GM21528 (cell line): ENCODE data around the gene MYCN.

Experiments
- ATAC-seq: cut with Tn5 transposase; IDR thresholded peaks from one replicate; pipeline ENCODE4 v1.9.1; 2021; ENCODE audit warnings: mild to moderate bottlenecking, moderate library complexity; ENCODE audit not compliant: unreplicated experiment, low FRiP score

MYCN gene

DNA sequence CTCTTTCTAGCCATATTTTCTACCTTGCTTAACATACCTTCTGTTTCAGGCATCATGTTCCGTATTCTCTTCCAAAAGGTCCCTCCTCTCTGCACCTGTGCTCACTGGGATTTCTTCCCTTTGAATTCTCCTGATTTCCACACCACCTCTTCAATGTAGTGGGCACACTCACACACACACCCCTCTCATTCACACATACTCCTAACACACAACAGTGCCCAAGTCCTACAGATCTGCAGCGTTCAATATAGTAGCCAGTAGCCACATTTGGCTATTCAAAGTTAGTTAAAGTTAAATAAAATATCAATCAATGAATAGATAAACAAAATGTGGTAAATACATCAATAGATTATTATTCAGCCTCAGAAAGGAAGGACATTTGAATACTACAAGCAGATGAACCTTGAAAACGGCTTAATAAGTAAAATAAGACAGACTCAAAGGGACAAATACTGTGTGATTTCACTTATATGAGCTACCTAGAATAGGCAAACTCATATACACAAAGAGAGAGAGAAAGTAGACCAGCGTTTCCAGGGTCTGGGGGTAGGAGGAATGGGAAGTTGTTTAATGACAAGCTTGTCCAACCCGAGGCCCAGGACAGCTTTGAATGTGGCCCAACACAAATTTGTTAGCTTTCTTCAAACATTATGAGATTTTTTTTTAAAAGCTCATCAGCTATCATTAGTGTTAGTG is 34.4 kb downstream of the MYCN start:
- ATAC-seq, result no peak

DNA sequence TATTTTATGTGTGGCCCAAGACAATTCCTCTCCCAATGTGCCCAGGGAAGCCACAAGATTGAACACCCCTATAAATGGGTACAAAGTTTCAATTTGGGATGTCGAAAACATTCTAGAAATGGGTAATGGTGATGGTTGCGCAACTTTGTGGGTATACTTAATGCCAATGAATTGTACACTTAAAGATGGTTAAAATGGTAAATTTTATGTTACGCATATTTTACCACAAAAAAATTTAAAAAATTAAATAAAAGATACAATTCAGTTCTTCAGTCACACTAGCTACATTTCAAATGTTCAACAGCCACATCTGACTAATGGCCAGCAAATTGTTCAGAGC is 34.9 kb downstream of the MYCN start:
- ATAC-seq, result no peak

DNA sequence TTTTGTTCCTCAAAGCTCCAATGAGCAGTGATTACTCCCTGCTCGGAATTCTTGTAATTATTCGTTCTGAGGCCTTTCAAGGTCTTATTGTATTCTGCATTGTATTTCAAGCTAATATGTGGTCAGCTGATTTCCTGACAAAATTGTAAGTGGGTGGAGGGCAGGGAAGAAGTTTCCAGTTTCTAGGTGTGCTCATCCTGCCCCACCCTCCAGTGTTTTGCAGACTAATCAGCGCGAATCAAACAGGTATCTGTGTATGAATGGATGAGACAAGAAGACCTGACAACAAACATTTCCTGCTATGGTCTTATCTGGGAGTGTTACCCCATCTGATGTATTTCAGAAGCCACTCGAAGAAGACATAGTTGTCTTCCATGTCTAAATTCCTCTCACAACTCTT is 35.3 kb downstream of the MYCN start:
- no peak for ATAC-seq

DNA sequence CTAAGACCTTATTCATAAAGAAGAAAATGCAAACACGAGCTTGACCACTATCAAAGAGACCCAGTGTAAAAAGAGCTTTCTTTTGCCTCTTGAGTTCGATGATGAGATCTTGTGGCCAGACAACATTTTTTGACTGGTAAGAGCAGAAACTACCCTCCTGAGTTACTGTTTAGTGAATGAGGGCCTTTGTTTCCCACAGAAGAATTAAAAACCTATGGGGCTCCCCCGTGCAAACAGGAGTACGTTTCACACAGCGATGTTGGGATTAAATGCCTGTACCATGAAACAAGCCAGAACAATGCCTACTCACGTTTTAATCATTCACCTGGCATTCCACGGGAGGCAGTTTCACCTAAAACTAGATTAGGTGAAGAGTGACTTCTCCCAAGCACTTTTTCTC is 36.0 kb downstream of the MYCN start:
- ATAC-seq, result no peak

DNA sequence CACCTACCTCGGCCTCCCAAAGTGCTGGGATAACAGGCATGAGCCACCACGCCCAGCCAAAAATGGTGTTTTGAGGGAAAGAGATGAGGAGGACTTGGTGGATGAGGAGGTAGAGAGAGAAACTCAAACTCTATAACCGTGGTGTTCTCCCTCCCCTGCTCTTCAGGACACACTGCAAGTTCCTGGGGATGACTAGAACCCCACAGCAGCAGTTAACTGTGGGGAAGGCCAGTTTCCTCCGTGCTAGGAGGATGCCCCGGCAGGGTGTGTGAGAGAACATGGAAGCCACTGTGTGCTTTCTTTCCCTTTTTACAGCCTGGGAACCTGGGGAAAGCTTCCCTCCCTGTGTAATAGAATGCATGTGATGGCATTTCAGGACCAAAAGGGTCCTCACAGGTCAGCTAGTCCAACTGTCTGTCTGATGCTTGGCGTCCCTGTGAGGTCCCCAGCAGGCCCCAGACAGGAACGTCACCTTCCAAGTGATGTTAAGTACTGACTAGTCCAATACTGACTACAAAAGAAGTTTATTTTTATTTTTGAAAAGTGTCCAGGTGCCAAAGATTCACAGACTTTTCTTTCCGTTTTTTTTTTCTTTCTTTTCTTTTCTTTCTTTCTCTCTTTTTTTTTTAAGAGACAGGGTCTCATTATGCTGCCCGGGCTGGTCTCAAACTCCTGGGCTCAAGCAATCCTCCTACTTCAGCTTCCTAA is 38.9 kb downstream of the MYCN start:
- ATAC-seq, result no peak

DNA sequence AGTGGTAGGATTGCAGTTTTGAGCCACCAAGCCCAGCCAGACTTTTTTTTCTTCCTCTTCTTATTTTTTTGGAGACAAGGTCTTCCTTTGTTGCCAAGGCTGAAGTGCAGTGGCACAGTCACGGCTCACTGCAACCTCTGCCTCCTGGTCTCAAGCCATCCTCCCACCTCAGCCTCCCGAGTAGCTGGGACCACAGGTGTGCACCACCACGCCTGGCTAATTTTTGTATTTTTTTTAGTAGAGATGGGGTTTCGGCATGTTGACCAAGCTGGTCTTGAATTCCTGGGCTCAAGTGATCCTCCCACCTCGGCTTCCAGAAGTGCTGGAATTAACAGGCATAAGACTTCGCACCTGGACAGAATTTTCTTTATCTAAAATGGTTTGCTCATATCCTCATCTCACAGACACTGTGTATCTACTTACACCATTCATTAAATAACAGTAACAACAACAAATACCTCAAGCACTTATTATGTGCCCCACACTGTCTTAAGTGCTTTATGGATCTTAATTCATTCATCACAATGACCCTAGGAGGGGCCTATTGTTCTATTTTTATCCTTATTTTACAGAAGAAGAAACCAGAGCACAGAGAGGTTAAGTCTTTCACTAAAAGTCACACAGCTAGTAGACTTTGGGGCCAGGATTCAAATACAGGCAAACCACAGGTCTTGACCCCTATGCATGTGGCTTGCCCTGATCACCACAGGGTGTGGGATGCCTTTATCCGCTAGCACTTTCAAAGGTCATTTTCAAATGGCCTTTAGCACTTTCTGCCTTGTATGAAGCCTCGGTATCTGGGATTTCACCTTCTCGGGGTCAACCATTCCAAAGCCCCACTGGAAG is 39.6 kb downstream of the MYCN start:
- ATAC-seq, result no peak

DNA sequence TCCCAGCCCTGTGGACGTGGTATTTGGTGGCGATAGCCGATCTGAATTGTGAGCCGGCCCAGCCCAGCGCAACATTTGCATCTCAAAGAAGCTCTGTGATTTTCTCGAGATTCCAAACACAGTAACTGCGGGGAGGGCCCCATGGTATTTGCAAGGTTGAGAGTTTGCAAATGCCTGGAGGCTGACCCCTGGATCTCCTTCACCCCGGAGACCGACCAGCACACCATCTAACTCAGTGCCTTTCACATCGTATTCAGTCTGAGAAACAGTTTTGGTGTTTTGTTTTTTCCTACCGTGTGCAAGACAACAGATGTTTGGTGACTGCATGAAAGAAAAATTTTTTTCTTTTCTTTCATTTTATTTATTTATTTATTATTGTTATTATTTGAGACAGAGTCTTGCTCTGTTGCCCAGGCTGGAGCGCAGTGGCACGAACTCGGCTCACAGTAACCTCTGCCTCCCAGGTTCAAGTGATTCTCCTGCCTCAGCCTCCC is 40.3 kb downstream of the MYCN start:
- no peak for ATAC-seq

DNA sequence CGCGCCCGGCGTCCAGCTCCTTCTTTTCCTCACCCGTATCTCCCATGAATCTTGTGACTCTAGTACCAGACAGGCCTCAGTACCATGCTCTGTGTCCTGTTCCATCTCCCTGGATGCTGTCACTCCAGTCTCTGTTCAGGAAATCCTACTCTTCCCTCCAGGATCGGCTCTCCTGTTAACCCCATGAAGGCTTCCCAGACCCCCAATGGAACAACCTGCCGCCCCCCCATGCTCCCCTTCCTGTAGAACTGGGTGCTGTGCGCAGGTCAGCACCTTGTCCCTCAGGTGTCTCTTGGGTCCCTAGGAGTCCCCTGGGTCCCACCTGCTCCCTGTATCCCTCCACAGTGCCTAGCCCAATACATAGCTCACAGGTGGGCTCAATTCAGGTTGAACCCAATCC is 41.3 kb downstream of the MYCN start:
- no peak for ATAC-seq

DNA sequence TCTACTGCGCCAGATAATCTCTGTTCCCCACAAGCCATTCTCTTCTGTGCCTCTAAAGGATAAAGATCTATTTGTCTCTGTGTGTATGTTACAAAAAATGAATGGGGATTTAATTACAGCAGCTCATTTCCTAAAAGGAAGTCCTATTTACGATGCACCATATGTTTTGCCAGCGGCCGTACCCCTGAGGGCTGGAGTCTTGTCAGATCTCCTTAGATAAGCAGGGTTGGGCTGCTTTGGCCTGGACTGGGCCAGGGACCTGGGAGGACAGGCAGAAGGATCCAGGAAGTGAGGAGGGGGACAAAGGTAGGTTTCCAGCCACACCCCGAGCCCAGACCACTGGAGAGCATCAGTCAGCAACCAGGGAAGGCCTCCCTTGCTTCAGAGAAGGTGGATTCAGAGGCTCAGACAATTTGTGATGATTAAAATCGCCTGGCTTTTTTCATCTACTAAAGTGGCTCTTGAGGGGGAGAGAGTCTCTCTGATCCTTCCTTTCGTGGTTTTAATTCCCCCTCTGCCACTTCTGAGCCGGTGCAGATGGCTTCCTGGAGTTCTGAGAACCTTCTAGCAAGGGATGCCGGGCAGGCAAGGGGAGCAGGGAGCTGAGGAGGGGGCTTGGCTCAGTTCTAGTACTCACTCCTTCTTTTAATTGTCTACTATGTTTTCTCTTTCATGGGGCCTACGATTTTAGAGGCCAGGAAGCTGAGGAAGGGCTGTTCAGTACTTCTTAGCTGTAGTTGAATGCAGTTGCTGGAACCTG is 42.1 kb downstream of the MYCN start:
- no peak for ATAC-seq

DNA sequence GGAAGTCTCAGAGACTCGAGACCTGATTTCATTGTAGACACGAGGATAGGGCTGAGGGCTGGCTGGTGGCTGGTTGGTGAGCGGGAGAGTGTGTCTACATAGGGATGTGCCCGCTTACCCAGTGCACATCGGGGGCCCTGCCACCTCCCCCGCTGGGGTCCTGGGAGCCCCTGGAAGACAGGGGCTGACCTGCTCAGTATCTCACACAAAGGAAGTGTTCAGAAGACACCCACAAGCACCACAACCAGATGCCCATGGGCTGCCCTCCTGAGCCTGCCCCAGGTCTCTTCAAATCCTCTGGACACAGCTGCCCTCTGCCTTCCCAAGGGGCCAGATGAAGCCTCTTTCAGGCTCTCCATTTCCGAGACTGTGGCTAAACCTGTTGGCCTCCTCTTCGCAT is 43.1 kb downstream of the MYCN start:
- ATAC-seq, result no peak

DNA sequence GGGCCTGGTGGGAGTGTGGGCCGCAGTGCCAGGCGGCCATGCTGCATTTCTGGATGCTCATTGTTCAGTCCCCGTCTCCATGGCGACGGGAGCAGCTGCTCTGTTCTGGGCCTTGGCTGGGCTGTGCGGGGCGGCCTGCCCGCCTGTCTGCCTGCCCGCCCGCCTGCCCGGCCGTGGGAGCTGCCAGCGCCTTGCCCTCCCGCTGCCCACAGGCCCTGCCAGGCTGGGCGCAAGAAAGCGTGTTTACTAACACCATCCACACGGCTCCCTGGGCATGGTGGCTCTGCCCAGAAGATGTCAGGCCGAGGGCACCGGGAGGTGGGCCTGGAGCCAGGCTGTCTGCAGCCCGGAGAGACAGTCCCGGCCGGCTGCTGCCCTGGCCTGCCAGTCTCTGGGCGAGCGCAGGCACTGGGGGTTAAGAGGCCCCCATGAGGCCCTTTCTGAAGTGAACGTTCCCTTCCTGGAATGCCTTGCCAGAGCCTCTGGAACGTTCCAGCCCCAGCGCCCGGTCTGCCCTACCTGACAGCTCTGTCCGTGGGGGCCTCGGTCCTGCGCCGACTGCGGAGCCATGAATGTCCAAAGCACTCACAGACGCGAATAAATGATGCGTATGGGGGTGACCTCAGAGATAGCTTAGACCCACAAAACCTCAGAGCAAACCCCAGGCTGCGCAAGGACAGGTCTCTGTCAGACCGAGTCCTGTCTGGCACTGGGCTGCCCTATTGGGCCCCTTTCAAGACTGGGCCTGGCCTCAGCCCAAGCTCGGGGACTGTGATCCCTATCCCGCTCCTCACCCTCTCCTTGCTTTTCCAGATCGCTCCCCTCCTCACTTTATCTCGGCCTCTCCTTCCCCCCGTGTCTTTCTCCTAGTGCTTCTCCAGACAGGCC is 44.3 kb downstream of the MYCN start:
- ATAC-seq, result no peak

DNA sequence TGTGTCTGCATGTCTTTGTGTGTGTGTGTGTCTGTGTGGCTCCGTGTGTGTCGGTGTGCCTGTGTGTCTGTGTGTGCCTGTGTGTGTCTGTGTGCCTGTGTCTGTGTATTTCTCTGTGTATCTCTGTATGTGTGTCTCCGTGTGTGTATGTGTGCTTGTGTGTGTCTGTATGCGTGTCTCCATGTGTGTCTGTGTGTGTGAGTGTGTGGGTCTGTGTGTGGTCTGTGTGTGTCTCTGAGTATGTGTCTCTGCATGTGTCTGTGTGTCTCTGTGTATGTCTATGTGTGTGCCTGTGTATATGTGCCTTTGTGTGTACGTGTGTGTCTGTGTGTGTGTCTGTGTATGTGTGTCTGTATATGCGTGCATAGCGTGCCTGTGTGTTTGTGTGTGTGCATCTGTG is 45.2 kb downstream of the MYCN start:
- no peak for ATAC-seq

DNA sequence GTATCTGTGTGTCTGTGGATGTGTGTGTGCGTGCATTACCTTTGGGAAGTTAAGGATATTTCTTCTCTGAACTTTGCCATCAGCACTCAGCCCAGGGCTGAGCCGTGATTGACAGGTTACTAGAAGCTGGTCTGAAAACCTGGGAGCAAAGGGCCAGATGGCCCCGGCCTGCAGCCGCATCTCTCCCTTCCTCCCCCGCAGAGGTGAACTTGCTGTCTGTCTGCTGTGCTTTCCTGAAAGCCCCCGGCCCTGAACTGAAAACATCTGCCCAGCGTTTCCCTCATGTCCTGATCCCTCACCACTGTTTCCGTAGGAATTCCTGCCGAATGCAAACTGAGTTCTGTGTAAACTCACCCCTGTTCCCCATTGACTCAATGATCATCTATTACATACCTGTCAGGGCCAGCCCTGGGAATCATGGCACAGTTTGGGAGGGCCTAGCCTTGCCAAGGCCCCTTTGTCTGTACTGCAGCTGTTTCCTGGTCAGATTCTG is 45.8 kb downstream of the MYCN start:
- ATAC-seq, result no peak

DNA sequence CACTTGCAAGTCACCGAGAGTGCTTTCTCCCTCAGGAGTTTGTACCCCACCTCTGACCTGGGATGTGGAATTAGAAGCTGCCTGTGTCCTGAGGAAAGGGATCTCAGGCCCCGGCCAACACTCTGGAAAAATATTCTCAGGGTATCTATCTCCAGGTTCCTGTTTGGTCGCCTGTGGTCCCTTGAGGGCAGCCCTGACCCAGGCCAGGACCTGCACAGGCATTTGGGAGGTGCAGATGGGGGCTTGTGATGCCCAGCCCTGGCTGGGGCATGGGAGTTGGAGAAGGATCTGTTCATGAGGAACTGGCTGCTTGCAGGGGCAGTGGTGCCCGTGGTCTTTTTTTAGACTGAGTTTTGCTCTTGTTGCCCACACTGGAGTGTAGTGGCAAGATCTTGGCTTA is 46.3 kb downstream of the MYCN start:
- no peak for ATAC-seq

DNA sequence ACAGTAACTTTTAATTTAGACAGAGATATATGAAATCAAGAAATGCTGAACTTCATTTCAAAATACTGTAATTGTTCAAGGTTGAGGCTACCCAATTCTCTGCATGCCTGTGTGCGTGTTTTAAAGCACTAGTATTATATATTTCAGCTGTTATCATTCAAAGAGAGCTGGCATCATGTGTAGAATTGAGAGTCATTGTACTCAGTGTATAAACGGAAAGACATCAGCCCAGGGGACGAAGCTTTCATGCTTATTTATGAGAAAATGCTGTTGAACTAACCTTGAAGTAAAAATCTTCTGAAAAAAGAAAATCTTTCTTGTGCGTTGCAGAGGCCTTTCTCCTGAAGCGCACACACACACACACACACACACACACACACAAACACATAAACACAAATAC is 48.4 kb downstream of the MYCN start:
- ATAC-seq, result no peak

DNA sequence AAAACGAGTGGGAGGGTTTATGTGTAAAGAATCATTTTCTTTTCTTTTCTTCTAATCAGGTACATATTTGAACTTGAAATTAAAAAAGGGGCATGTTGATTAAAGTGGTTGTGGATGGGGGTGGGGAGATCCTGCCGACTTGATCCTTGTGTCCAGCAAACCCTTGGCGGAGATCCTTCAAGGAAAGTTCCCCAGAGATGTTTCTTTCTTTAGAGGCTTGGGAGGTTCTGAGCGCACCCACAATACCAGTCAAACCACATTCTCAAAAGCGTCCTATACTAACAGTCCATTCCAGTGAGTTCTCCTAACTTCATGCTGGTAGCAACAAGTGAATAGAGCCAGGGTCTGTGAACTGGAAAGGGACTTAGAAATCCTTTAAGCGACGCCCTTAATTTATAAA is 49.2 kb downstream of the MYCN start:
- ATAC-seq, result no peak

DNA sequence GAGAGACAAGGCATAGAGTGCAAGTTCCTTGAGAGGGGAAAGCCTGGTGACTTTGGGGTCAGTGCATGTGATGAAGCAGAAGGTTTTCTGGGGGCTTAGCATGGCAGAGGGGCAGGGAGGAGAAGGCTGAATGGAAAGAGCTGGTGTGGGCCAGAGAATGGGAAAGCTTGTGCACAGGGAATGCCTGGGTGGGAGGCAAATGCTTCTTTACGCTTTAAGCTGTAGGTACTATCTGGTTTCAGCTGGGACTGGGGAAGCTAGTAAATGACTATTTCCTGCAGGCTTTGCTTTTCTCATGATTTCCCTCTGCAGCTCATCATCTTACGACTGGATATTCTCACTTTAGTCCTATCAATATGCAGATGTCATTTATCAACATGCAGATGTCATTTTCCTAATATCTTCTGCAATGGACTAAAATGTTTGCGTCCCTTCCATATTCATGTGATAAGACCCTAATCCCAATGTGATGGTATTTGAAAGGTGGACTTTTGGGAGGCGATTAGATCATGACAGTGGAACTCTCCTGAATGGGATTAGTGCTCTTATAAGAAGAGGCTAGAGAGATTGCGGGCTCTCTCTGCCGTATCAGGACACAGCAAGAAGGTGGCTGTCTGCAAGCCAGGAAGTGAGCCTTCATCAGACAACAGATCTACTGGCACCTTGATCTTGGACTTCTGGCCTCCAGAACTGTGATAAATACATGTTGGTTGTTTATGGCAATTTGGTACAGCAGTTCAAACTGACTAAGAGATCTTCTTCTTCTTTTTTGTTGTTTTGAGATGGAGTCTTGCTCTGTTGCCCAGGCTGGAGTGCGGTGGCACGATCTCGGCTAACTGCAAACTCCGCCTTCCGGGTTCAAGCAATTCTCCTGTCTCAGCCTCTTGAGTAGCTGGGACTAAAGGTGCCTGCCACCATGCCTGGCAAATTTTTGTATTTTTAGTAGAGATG is 50.1 kb downstream of the MYCN start:
- no peak for ATAC-seq

DNA sequence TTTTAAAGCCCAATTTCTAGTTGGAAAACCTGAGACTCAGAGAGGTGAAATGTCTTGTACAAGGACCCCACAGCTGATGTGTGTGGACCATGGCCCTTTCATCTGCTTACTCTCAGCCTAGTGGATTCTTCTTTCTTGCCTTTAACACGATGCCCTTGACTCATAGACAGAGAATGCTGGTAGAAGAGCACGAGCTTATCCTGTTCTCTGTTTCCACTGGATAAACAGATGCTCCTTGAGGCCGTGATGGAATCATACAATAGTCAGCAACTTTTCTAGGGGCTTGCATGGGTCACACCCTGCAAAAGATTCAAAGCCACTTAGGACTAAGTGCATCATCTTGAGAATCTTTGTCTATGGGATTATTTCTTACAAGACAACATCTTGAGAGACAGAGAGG is 50.9 kb downstream of the MYCN start:
- no peak for ATAC-seq
